ENCODE measurements around the gene HSD17B1. TPM values are rescaled to one million over a fixed set of nuclear protein-coding genes. Genes with fewer than 3 reads are reported as not detected.

The HSD17B1 gene
- total RNA-seq, 4 donors from 2014 or later, result 0.49 to 4.1 (median 1.2) TPM

DNA sequence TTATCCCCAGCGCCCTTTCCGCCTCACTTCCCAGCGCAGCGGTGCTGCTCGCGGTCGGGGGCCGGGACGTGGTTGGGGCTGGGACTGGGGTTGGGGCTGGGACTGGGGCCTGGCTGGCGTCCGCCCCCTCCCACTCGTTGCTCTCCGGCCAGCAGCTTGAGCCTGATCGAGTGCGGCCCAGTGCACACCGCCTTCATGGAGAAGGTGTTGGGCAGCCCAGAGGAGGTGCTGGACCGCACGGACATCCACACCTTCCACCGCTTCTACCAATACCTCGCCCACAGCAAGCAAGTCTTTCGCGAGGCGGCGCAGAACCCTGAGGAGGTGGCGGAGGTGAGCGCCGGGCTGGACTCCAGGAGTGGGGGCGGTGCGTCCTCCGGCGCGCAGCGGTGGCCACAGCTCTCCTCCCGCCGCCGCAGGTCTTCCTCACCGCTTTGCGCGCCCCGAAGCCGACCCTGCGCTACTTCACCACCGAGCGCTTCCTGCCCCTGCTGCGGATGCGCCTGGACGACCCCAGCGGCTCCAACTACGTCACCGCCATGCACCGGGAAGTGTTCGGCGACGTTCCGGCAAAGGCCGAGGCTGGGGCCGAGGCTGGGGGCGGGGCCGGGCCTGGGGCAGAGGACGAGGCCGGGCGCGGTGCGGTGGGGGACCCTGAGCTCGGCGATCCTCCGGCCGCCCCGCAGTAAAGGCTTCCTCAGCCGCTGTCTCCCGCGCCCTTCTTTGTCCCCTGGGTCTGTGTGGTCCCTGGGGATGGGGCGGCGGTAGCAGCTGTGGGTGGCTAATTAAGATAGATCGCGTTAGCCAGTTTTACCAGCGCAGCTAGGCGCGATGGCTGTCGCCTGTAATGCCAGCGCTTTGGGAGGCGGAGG is 1.8 kb downstream of the HSD17B1 start:
- TF ChIP-seq, protein P1, sequence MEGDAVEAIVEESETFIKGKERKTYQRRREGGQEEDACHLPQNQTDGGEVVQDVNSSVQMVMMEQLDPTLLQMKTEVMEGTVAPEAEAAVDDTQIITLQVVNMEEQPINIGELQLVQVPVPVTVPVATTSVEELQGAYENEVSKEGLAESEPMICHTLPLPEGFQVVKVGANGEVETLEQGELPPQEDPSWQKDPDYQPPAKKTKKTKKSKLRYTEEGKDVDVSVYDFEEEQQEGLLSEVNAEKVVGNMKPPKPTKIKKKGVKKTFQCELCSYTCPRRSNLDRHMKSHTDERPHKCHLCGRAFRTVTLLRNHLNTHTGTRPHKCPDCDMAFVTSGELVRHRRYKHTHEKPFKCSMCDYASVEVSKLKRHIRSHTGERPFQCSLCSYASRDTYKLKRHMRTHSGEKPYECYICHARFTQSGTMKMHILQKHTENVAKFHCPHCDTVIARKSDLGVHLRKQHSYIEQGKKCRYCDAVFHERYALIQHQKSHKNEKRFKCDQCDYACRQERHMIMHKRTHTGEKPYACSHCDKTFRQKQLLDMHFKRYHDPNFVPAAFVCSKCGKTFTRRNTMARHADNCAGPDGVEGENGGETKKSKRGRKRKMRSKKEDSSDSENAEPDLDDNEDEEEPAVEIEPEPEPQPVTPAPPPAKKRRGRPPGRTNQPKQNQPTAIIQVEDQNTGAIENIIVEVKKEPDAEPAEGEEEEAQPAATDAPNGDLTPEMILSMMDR (IDR thresholded peaks at IDR 0.05; ENCODE audit: low read depth), result no peak

DNA sequence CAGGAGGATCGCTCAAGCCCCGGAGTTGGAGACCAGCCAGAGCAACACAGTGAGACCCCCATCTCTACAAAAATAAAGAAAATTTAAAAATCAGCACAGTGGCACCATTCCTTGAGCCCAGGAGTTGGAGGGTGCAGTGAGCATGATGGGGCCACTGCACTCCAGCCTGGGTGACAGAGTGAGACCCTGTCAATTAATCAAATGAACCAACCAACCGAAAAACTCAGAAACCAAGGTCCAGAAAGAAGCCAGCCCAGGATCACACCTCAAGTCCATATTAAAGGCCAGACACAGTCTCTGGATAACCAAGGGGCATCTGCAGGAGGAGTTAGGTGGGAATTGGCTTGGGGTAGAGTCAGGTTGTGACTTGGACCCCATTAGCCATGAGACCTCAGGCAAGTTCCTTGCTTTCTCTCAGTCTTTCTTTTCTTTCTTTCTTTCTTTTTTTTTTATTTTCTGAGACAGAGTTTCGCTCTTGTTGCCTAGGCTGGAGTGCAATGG is 2.4 kb downstream of the HSD17B1 start:
- TF ChIP-seq, protein P1 (IDR thresholded peaks at IDR 0.05; ENCODE audit: low read depth), result no peak

DNA sequence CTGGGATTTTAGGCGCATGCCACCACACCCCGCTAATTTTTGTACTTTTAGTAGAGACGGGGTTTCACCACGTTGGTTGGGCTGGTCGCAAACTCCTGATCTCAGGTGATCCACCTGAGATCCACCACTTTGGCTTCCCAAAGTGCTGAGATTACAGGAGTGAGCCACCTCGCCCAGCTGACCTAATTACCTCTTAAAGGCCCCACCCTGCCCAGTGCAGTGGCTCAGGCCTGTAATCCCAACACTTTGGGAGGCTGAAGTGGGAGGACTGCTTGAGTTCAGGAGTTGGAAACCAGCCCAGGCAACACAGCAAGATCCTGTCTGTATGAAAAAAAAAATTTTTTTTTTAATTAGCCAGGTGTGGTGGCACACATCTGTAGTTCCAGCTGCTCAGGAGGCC is 6.4 kb downstream of the HSD17B1 start:
- TF ChIP-seq, protein P1 (IDR thresholded peaks at IDR 0.05; ENCODE audit: low read depth), result no peak

DNA sequence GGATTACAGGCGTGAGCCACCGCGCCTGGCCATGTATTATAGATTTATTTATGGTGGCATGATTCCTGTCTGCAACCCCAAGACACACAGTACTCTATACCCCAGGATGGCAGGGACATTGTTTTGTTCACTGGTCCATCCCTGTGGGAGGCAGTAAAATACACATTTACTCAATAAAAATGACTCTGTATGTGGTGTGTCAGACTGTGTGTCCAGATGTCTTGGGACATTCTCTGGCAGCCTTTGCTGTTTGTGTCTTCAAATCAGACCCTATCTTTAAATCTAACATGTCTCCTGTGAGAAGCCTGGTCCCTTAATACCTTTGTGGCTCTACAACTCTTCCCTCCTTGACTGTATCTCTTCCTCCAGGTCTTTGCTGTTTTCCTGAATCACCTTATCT is 7.5 kb downstream of the HSD17B1 start:
- TF ChIP-seq, protein P1 (IDR thresholded peaks at IDR 0.05; ENCODE audit: low read depth), result no peak

- TF ChIP-seq, protein P1 (IDR thresholded peaks at IDR 0.05; ENCODE audit: low read depth), result no peak
These were observed 9.2 kb downstream of the HSD17B1 start, which contains the start of gene COASY for GRCh38 chr17:42561897-42562387. COASY (plus strand) TSS chr17:42562148; CDS start chr17:42562623, 475 bp downstream.

DNA sequence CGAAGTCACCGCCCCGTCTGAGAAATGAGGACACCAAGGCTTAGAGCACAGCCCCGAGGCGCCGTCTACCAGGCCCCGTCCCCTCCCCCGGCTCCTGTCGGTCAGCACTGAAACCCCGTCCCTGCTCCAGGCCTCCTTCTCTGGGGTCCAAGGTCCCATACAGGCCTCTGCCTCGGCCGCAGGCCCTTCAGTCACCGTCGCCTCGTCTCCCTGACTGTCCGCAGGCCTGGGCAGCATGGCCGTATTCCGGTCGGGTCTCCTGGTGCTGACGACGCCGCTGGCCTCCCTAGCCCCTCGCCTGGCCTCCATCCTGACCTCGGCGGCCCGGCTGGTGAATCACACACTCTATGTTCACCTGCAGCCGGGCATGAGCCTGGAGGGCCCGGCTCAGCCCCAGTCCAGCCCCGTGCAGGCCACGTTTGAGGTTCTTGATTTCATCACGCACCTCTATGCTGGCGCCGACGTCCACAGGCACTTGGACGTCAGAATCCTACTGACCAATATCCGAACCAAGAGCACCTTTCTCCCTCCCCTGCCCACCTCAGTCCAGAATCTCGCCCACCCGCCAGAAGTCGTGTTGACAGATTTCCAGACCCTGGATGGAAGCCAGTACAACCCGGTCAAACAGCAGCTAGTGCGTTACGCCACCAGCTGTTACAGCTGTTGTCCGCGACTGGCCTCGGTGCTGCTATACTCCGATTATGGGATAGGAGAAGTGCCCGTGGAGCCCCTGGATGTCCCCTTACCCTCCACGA is 9.8 kb downstream of the HSD17B1 start:
- TF ChIP-seq, protein P1 (IDR thresholded peaks at IDR 0.05; ENCODE audit: low read depth), result no peak

DNA sequence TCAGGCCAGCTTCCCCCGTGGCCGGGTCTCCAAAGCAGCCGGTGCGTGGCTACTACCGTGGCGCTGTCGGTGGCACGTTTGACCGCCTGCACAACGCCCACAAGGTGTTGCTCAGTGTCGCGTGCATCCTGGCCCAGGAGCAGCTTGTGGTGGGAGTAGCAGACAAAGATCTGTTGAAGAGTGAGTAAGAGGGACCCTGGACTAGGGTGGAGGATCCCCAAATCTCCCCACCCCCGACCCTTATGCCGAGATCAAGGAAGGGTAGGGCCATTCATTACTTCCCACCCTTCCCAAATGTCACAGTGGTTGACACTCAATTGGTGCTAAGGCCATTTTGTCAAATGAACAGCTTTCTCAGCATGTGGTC is 10.4 kb downstream of the HSD17B1 start:
- TF ChIP-seq, protein P1 (IDR thresholded peaks at IDR 0.05; ENCODE audit: low read depth), result no peak
